HL-60/S4 treated with retinoic acid at 250 ng/mL for 4 days and 3 days (cell line): Measurements from ENCODE around the gene TUBB1.

Source experiments
- in situ Hi-C: fragments of 300-500 bp; cut with MboI; formaldehyde crosslinking; loops from 2 replicates; pipeline ENCODE4 v1.7.0; 2022; ENCODE audit warnings: low sequenced_read_pairs

The TUBB1 gene

GRCh38 chr20:58989196-58989595, 30.0 kb upstream of the TUBB1 start:
- in situ Hi-C loops: no loop called here

GRCh38 chr20:58990651-58991445, 28.4 kb upstream of the TUBB1 start:
- in situ Hi-C loops: no loop called here

- in situ Hi-C loops: no loop called here
Measured at GRCh38 chr20:58991715-58992114, 27.5 kb upstream of the TUBB1 start.

- in situ Hi-C loops: no loop called here
Measured at GRCh38 chr20:58992911-58993310, 26.3 kb upstream of the TUBB1 start.

- in situ Hi-C loops: no loop called here
Measured at GRCh38 chr20:58993332-58994248, 25.6 kb upstream of the TUBB1 start.

- in situ Hi-C loops: no loop called here
Measured at GRCh38 chr20:58994390-58995159, 24.7 kb upstream of the TUBB1 start.

GRCh38 chr20:58995461-58996225, 23.6 kb upstream of the TUBB1 start:
- in situ Hi-C loops: no loop called here

GRCh38 chr20:58996226-58996611, 23.0 kb upstream of the TUBB1 start:
- in situ Hi-C loops: no loop called here

- in situ Hi-C loops: no loop called here
Measured at GRCh38 chr20:58997141-58997770, 22.0 kb upstream of the TUBB1 start.

- in situ Hi-C loops: no loop called here
Measured at GRCh38 chr20:58998656-58999055, 20.6 kb upstream of the TUBB1 start.

- in situ Hi-C loops: no loop called here
Measured at GRCh38 chr20:59000326-59000725, 18.9 kb upstream of the TUBB1 start.

- in situ Hi-C loops: no loop called here
Measured at GRCh38 chr20:59001068-59001448, 18.2 kb upstream of the TUBB1 start.

- in situ Hi-C loops: no loop called here
Measured at GRCh38 chr20:59001449-59002171, 17.6 kb upstream of the TUBB1 start.

- in situ Hi-C loops: no loop called here
Measured at GRCh38 chr20:59002388-59002787, 16.8 kb upstream of the TUBB1 start.

- in situ Hi-C loops: no loop called here
Measured at GRCh38 chr20:59002874-59003399, 16.3 kb upstream of the TUBB1 start.

- in situ Hi-C loops: no loop called here
Measured at GRCh38 chr20:59003836-59004492, 15.3 kb upstream of the TUBB1 start.

- in situ Hi-C loops: no loop called here
Measured at GRCh38 chr20:59004493-59004762, 14.8 kb upstream of the TUBB1 start.

- in situ Hi-C loops: no loop called here
Measured at GRCh38 chr20:59004763-59005522, 14.3 kb upstream of the TUBB1 start.
